ENCODE measurements around the gene TENM3.

GRCh38 chr4:182698212-182698611, 455.0 kb downstream of the TENM3 start:
- TF ChIP-seq POU5F1 (IDR thresholded peaks at IDR 0.05; ENCODE audit: low read depth, low read length) (no peak), TAF1 (IDR thresholded peaks at IDR 0.05; ENCODE audit: low read depth, low read length) (no peak)
